Activated CD8-positive, alpha-beta memory T cell treated with anti-CD3 and anti-CD28 coated beads for 48 hours (primary cell): ENCODE data around the gene ZBTB6.
"Not testable (repeated sequence)": the region's sequence is repeated elsewhere in the genome, so short reads cannot be mapped to it uniquely, and the experiment has no call there.

Experiments used
- DNase-seq, 3 experiments: peaks; one replicate each; pipeline ENCODE4 v3.0.0-alpha.2; 2020; ENCODE audit warnings: low read depth in 2 of 3, low spot score in 2 of 3

Gene ZBTB6

GRCh38 chr9:122923947-122924346 is 10.8 kb upstream of the ZBTB6 start:
- no peak for DNase-seq

DNA sequence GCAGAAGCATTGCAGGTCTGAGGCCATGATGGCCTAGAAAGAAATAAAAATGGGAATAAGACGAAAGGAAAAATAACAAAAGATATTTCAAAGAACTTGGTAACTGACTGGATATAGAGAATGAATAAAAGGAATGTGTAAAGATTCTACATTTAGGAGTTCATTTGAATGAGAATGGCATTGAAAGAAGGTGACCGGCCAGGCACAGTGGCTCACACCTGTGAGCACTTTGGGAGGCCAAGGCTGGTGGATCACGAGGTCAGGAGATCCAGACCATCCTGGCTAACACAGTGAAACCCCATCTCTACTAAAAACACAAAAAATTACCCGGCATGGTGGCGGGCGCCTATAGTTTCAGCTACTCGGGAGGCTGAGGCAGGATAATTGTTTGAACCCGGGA is 9.6 kb upstream of the ZBTB6 start:
- DNase-seq, result no peak

- DNase-seq, result no peak
These were observed 5.2 kb upstream of the ZBTB6 start for GRCh38 chr9:122918310-122918709.

- no peak for DNase-seq
These were observed 506 bp downstream of the ZBTB6 start for GRCh38 chr9:122912671-122912963.

- DNase-seq, result not testable (repeated sequence)
These were observed 7.0 kb downstream of the ZBTB6 start for GRCh38 chr9:122906122-122906521.

- peak; percentile 69 to 91 (median 89) for DNase-seq
These were observed 8.1 kb downstream of the ZBTB6 start, which contains the start of gene RC3H2 for GRCh38 chr9:122904823-122905710. RC3H2 (minus strand) TSS chr9:122905359; CDS start chr9:122897509, 7,850 bp downstream.

- DNase-seq, result peak in 1 of 3 experiments; percentile 17
These were observed 8.7 kb downstream of the ZBTB6 start for GRCh38 chr9:122904466-122904822.

DNA sequence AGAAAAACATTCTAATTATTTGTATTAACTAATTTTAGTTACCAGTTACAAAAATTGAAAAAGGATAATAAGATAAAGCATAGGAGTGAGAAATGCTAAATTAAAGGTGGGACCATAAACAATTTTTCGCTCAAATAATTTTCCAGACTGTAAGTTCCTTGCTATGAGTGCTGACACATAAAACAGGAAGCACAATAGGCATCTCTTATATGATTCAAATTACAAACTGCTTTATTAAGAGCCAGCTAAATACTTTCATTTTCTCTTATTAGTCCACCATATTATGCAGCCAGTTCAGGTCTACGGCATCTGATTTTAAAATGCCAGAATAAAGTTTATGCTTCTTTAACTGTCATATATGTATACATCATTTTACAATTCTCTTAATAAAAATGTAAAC is 12.3 kb downstream of the ZBTB6 start:
- DNase-seq, result no peak

- no peak for DNase-seq
These were observed 15.2 kb downstream of the ZBTB6 start for GRCh38 chr9:122897969-122898368.

DNA sequence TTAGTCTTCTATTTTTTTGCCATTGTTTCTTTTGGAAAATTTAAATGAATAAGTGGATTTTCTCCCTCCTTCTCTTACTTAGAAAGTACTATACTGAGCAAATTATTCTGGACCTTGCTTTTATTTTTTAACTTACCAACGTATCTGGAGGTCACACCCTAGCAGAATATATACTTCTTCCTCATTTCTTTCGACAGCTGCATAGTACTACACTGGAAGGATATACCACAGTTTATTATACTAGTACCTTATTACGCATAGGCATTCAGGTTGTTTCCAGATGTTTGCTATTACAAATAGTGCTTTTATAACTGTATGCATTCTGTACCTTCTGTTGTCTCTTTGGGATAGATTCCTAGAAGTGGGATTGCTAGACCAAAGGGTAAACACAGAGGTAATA is 24.6 kb downstream of the ZBTB6 start:
- no peak for DNase-seq

DNA sequence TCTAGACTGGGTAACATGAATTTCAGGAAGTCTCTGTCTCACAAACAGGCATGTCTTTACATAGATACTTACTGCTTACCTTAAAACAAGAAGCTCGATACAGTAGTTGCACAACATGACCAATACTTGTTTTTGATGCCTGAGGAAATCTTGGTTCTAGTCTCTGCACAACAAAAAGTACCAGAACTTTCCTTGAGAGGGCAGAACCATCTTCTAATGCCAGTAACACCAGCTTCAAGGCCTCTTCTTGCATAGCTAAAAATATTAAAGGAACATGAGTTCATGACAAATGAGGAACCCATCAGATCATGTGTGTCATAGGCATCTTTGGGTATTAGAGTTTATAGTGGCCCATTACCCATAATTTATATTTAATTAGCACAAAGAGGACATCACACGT is 30.0 kb downstream of the ZBTB6 start:
- DNase-seq, result no peak

- DNase-seq, result no peak
These were observed 33.7 kb downstream of the ZBTB6 start for GRCh38 chr9:122879443-122879842.

- DNase-seq, result no peak
These were observed 37.6 kb downstream of the ZBTB6 start for GRCh38 chr9:122875523-122875922.

GRCh38 chr9:122867276-122867675 is 45.8 kb downstream of the ZBTB6 start:
- not testable (repeated sequence) for DNase-seq

DNA sequence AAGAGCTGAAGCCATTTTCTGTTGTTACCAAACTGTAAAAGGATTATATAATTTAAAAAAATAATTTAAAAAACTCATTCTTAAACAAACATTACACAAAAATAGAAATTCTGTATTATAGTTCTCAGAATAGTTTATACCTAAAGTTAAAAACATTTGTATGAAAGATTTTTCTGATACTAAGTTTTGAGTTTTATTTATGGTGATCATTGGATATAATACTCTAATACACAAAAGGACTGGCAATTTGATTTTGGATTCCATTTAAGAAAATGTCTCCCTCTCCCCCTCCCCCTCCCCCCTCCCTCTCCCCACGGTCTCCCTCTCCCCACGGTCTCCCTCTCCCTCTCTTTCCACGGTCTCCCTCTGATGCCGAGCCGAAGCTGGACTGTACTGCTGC is 47.0 kb downstream of the ZBTB6 start:
- no peak for DNase-seq

- no peak for DNase-seq
These were observed 47.8 kb downstream of the ZBTB6 start for GRCh38 chr9:122865300-122865699.

GRCh38 chr9:122863407-122863806 is 49.7 kb downstream of the ZBTB6 start:
- DNase-seq, result no peak

- no peak for DNase-seq
These were observed 52.6 kb downstream of the ZBTB6 start for GRCh38 chr9:122860319-122861142.
